Measurements from ENCODE around the gene MAN1C1.

Gene MAN1C1

GRCh38 chr1:25819491-25820246, 203.1 kb downstream of the MAN1C1 start, which contains the start of gene MTFR1L:
Gene MTFR1L (plus strand): TSS chr1:25819954. CDS start chr1:25823105, 3,151 bp downstream.
- peak; percentile 59 to 77 for DNase-seq

DNA sequence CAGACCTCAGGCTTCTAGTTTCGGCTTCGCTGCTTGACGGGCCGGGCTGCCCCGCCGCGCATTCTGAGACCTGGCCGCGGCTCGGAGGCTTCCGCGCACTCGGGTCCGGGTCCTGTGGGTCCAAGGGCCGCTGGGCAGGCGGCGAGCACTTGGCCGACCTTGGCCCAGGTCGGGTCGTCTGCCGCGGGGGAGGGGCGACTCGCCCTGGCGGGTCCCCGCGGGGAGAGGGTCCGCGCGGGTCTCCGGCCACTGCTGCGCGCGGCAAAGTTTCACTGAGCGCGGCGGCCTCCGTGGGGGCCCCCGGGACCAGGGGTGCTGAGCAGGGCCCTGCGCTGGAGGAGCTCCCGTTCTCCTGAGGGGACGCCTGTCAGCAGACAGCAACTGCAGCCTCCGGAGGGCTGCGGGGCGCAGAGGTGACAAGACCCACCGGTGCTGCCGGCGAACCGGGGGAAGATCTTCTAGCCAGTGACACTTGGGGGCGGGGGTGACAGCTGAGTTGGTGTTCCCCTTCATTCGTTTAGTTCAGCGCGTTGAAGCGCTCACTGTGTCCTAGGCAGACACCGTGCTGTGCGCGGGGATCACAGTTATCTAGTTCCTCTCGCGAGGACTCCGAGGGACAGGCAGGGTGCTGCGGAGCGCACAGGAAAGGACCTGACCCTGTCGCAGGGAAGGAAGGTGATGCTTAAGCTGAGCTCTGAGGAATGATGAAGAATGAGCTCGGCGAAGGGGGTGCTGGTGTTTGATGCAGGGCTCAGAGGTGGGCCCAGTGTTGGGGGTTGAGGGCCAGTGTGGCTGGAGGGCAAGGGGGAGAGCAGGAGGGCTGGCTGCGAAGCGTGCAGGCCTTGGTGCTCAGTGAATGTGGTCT, 203.9 kb downstream of the MAN1C1 start:
- DNase-seq = peak; percentile 67 to 72

- DNase-seq = no peak
These were observed 204.5 kb downstream of the MAN1C1 start for GRCh38 chr1:25821112-25821476.

DNA sequence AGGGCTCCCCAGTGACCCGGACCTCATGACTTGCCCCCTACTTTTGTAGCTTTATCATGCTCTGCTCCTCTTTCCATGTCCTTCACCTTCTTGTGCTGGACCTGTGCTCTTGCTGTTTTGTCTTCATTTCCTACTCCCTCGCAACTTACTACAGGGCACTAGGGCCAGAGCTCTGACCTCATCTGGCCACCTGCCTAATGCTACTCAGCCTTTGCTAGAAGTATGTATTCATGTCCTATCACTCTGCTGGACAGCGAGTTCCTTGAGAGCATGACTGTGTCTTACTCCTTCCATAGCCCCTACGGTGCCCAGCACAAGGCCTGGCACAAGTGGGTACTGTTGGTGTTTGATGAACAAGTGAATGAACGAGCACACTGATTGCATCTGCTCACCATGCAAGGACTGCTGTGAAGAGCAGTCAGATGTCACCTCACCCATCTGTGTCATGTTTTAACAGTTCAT, 205.1 kb downstream of the MAN1C1 start:
- DNase-seq = no peak

DNA sequence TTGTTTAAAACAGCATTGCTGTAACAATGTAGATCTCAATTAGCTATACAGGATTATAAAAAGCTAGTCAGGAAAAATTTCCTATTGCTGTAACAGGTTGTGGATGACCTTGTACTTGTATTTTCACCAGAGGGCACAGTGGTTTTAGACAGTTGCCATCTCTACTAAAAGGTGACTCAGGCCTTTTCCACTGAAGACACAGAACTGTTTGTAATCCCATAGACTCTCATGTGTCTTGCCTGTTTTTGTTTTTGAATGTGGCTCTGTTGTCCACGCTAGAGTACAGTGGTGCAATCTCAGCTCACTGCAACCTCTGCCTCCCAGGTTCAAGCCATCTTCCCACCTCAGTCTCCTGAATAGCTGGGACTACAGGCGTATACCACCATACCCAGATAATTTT, 209.0 kb downstream of the MAN1C1 start:
- no peak for DNase-seq

DNA sequence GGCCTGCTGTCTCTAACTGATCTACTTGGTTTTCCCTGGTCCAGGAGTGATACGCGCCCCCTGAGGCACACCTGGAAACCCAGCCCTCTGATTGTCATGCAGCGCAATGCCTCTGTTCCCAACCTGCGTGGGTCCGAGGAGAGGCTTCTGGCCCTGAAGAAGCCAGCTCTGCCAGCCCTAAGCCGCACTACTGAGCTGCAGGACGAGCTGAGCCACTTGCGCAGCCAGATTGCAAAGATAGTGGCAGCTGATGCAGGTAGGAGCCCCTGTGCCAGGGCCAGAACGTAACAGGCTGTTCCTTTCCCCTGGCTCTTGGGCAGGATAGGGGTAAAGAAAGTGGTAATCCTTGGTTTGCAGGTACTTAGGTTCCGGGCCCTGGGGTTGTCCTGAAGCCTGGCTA, 210.0 kb downstream of the MAN1C1 start:
- DNase-seq = no peak

- no peak for DNase-seq
These were observed 211.9 kb downstream of the MAN1C1 start for GRCh38 chr1:25828491-25828890.

- DNase-seq = no peak
These were observed 212.5 kb downstream of the MAN1C1 start for GRCh38 chr1:25829046-25829445.

GRCh38 chr1:25831569-25832196, 215.1 kb downstream of the MAN1C1 start:
- no peak for DNase-seq

- no peak for DNase-seq
These were observed 215.9 kb downstream of the MAN1C1 start for GRCh38 chr1:25832336-25833037.

DNA sequence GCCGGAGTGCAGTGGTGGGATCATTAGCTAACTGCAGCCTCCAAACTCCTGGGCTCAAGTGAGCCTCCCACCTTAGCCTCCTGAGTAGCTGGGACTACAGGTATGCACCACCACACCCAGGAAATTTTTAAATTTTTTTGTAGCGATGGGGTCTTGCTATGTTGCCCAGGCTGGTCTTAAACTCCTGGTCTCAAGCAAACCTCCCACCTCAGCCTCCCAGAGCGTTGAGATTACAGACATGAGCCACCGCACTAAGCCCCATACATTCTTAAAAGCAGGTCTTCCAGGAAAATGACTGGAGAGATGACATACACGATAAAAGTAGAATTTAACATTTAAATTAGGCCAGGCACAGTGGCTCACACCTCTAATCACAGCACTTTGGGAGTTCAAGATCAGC, 216.6 kb downstream of the MAN1C1 start:
- DNase-seq = no peak

Data from inflammatory macrophage (primary cell).